PC-9 (cell line): ENCODE measurements around the gene VPS37B.

ENCODE experiments used
- CTCF ChIP-seq: fragments of 200-600 bp; sonication (generic); conservative IDR thresholded peaks from 2 replicates; pipeline ENCODE4 v1.6.1; 2017; ENCODE audit warnings: mixed run types, antibody characterized with exemption, mild to moderate bottlenecking, moderate library complexity
- EZH2 ChIP-seq: fragments of 200-600 bp; sonication (generic); IDR thresholded peaks from 2 replicates; pipeline ENCODE4 v1.8.0; 2017; ENCODE audit warnings: antibody characterized with exemption, low read depth

GRCh38 chr12:122843455-122843854 lies 52.5 kb downstream of the VPS37B start:
- TF ChIP-seq CTCF, result no peak
- no peak for TF ChIP-seq EZH2
